HepG2 (cell line): Measurements from ENCODE around the gene NEU1. TPM values are rescaled to one million over a fixed set of nuclear protein-coding genes. Genes with fewer than 3 reads are reported as not detected.
A peak's percentile ranks its signal among the peaks of the same experiment; 100 is the strongest.

Experiments used
- ARID2 ChIP-seq: sonication (generic); formaldehyde crosslinking; IDR thresholded peaks from 2 replicates; pipeline ENCODE4 v1.8.1; 2022; ENCODE audit warnings: mild to moderate bottlenecking, missing genetic modification reagents, borderline replicate concordance
- BCL6 ChIP-seq: IDR thresholded peaks from 2 replicates; pipeline ENCODE4 v1.6.1; 2016; ENCODE audit warnings: missing genetic modification reagents, missing compliant biosample characterization
- FOXA1 ChIP-seq, 2 experiments: fragments of 450-650 bp in 1 of 2; sonication (generic) in 1 of 2; formaldehyde crosslinking in 1 of 2; IDR thresholded peaks; 2 replicates each; pipeline versions ENCODE4 v1.4.0 to v1.6.1; 2016 to 2020; ENCODE audit warnings: missing genetic modification reagents in 1 of 2
- HOXA9 ChIP-seq: sonication (generic); formaldehyde crosslinking; IDR thresholded peaks from 2 replicates; pipeline ENCODE4 v1.8.1; 2022; ENCODE audit warnings: missing genetic modification reagents, mild to moderate bottlenecking, moderate library complexity, borderline replicate concordance
- KLF13 ChIP-seq: sonication (generic); formaldehyde crosslinking; IDR thresholded peaks from 2 replicates; pipeline ENCODE4 v1.4.0; 2020; ENCODE audit warnings: mild to moderate bottlenecking, missing genetic modification reagents
- MAFG ChIP-seq: sonication (generic); formaldehyde crosslinking; IDR thresholded peaks from 2 replicates; pipeline ENCODE4 v1.5.1; 2020; ENCODE audit warnings: mild to moderate bottlenecking, missing genetic modification reagents
- MTA1 ChIP-seq: sonication (generic); formaldehyde crosslinking; IDR thresholded peaks from 2 replicates; pipeline ENCODE4 v1.4.0; 2020; ENCODE audit warnings: missing genetic modification reagents, mild to moderate bottlenecking, borderline replicate concordance
- MYC ChIP-seq: sonication (generic); formaldehyde crosslinking; IDR thresholded peaks from 2 replicates; pipeline ENCODE4 v1.9.0; 2021; ENCODE audit warnings: missing genetic modification reagents, borderline replicate concordance
- THAP11 ChIP-seq: IDR thresholded peaks from 2 replicates; pipeline ENCODE4 v1.6.1; 2016; ENCODE audit warnings: missing biosample characterization, missing genetic modification reagents
- TOPORS ChIP-seq: sonication (generic); formaldehyde crosslinking; IDR thresholded peaks from 2 replicates; pipeline ENCODE4 v1.8.0; 2023; ENCODE audit warnings: mild to moderate bottlenecking, missing genetic modification reagents
- TRIM24 ChIP-seq: sonication (generic); formaldehyde crosslinking; IDR thresholded peaks from 2 replicates; pipeline ENCODE4 v1.8.0; 2022; ENCODE audit warnings: mild to moderate bottlenecking, missing genetic modification reagents
- ZFP90 ChIP-seq: sonication (generic); formaldehyde crosslinking; IDR thresholded peaks from 2 replicates; pipeline ENCODE4 v1.8.0; 2022; ENCODE audit warnings: missing genetic modification reagents, mild to moderate bottlenecking, inconsistent platforms, borderline replicate concordance
- ZNF264 ChIP-seq: sonication (generic); formaldehyde crosslinking; IDR thresholded peaks from 2 replicates; pipeline ENCODE4 v1.4.0; 2020; ENCODE audit warnings: missing genetic modification reagents
- ZNF557 ChIP-seq: sonication (generic); formaldehyde crosslinking; IDR thresholded peaks from 2 replicates; pipeline ENCODE4 v1.4.0; 2020; ENCODE audit warnings: missing genetic modification reagents
- ZNF660 ChIP-seq: sonication (generic); formaldehyde crosslinking; IDR thresholded peaks from 2 replicates; pipeline ENCODE4 v1.5.1; 2020; ENCODE audit warnings: mild to moderate bottlenecking, low read depth, missing genetic modification reagents, borderline replicate concordance
- ZNF766 ChIP-seq: sonication (generic); formaldehyde crosslinking; IDR thresholded peaks from 2 replicates; pipeline ENCODE4 v1.5.0; 2020; ENCODE audit warnings: missing genetic modification reagents, borderline replicate concordance
- ZNF788 ChIP-seq: sonication (generic); formaldehyde crosslinking; IDR thresholded peaks from 2 replicates; pipeline ENCODE4 v1.5.0; 2020; ENCODE audit warnings: mild to moderate bottlenecking, missing genetic modification reagents, borderline replicate concordance
- polyA plus RNA-seq, 8 experiments: library from polyadenylated mRNA; depleted of rRNA in 3 of 8; stranded (reverse) in 7 of 8; unstranded in 1 of 8; fragments of >200 nt; fragmentation: Illumina TruSeq in 4 of 8; extraction: Trizol in 4 of 8; gene quantifications; 2 replicates each; pipeline versions ENCODE4 v1.2.1 to v1.2.3, GENCODE V29; 2011 to 2016; ENCODE audit warnings: low read depth in 4 of 8, missing spikeins in 1 of 8, mixed read lengths in 1 of 8; ENCODE audit not compliant: insufficient read depth in 1 of 8
- total RNA-seq, 5 experiments: library from RNA; depleted of rRNA; stranded (reverse); fragments of >200 nt; fragmentation: Illumina TruSeq; extraction: Trizol; gene quantifications; 2 replicates each; pipeline ENCODE4 v1.2.3, GENCODE V29; 2016; ENCODE audit warnings: low read depth in 1 of 5
- TF ChIP-seq, protein P1 (sequence below): sonication (generic); formaldehyde crosslinking; IDR thresholded peaks from 2 replicates; pipeline ENCODE4 v1.4.0; 2020; ENCODE audit warnings: missing genetic modification reagents
- TF ChIP-seq, protein P2 (sequence below): IDR thresholded peaks from 2 replicates; pipeline ENCODE4 v1.6.1; 2016; ENCODE audit warnings: low read depth, borderline replicate concordance
- TF ChIP-seq, protein P3 (sequence below): sonication (generic); formaldehyde crosslinking; IDR thresholded peaks from 2 replicates; pipeline ENCODE4 v1.8.0; 2022; ENCODE audit warnings: low read depth, missing genetic modification reagents

NEU1 gene
- total and polyA plus RNA-seq, 2 of the 13 experiments (the other 11 are each of a cell fraction or from before 2014, with no cell fraction given) = 215 to 297 TPM

DNA sequence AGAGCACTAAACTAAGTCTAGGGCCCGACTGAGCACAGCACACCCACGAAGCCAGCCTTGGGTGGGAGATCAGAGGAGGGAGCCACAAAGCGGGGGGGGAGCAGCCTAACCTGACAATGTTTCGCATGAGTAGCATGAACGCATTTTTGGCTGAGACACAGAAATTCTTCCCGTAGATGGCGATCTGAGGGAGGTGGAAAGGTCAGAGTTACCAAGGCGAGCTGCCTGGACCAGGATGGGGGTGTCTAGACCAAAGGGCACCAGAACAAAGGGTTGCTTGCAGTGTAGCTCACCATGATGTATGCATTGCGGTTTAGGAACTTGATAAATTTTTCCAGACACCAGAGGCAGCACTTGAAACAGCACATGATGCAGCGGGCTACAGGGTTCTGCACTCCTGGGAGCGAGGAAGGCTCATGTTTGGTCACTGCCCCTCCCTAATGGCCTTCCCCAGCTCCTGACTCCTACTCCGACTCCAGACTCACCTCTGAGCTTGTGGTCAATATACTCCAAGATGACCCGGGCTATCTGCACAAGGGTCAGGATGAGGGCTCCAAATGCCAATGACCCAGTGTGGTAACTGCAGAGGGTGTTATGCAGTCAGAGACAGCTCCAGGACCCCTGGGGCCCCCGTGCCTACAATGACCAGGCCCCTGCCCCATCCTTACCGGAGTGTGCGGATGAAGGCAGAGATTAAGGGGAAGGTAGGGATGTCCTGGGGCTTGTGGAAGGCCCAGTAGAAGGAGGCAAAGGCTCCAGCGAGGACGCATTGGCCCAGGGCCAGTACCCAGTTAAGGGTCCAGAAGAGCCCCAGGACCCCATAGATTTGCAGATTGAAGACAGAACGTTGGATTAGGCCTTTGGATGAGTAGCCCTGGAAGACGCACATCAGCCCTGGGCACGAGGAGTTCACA lies 2.8 kb upstream of the NEU1 start (continued):
- TF ChIP-seq, protein P1, sequence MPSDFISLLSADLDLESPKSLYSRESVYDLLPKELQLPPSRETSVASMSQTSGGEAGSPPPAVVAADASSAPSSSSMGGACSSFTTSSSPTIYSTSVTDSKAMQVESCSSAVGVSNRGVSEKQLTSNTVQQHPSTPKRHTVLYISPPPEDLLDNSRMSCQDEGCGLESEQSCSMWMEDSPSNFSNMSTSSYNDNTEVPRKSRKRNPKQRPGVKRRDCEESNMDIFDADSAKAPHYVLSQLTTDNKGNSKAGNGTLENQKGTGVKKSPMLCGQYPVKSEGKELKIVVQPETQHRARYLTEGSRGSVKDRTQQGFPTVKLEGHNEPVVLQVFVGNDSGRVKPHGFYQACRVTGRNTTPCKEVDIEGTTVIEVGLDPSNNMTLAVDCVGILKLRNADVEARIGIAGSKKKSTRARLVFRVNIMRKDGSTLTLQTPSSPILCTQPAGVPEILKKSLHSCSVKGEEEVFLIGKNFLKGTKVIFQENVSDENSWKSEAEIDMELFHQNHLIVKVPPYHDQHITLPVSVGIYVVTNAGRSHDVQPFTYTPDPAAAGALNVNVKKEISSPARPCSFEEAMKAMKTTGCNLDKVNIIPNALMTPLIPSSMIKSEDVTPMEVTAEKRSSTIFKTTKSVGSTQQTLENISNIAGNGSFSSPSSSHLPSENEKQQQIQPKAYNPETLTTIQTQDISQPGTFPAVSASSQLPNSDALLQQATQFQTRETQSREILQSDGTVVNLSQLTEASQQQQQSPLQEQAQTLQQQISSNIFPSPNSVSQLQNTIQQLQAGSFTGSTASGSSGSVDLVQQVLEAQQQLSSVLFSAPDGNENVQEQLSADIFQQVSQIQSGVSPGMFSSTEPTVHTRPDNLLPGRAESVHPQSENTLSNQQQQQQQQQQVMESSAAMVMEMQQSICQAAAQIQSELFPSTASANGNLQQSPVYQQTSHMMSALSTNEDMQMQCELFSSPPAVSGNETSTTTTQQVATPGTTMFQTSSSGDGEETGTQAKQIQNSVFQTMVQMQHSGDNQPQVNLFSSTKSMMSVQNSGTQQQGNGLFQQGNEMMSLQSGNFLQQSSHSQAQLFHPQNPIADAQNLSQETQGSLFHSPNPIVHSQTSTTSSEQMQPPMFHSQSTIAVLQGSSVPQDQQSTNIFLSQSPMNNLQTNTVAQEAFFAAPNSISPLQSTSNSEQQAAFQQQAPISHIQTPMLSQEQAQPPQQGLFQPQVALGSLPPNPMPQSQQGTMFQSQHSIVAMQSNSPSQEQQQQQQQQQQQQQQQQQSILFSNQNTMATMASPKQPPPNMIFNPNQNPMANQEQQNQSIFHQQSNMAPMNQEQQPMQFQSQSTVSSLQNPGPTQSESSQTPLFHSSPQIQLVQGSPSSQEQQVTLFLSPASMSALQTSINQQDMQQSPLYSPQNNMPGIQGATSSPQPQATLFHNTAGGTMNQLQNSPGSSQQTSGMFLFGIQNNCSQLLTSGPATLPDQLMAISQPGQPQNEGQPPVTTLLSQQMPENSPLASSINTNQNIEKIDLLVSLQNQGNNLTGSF = no peak
- TF ChIP-seq TOPORS (CRISPR knock-in tag) (0 out of 2 replicates have a peak, but pooled peaks have one; percentile 16), TRIM24 (CRISPR knock-in tag) (0 out of 2 replicates have a peak, but pooled peaks have one; percentile 65), ZNF788 (CRISPR knock-in tag) (peak; percentile 96), MTA1 (CRISPR knock-in tag) (peak; percentile 86), MYC (CRISPR knock-in tag) (peak; percentile 77), BCL6 (CRISPR knock-in tag) (peak; percentile 93), ARID2 (peak; percentile 38; the same call in 1 of the 2 replicates), MAFG (CRISPR knock-in tag) (no peak), ZNF264 (CRISPR knock-in tag) (peak; percentile 90), ZFP90 (peak; percentile 92), ZNF660 (CRISPR knock-in tag) (no peak), KLF13 (CRISPR knock-in tag) (no peak), THAP11 (CRISPR knock-in tag) (peak; percentile 84), FOXA1 (IDR thresholded peaks at IDR 0.05) (no peak), FOXA1 (CRISPR knock-in tag; IDR thresholded peaks at IDR 0.05) (peak; percentile 83), HOXA9 (CRISPR knock-in tag) (no peak), ZNF766 (CRISPR knock-in tag) (no peak), ZNF557 (CRISPR knock-in tag) (0 out of 2 replicates have a peak, but pooled peaks have one; percentile 42)
- TF ChIP-seq, protein P2, sequence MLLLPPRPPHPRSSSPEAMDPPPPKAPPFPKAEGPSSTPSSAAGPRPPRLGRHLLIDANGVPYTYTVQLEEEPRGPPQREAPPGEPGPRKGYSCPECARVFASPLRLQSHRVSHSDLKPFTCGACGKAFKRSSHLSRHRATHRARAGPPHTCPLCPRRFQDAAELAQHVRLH (CRISPR knock-in tag) = 0 out of 2 replicates have a peak, but pooled peaks have one; percentile 34
- TF ChIP-seq, protein P3, sequence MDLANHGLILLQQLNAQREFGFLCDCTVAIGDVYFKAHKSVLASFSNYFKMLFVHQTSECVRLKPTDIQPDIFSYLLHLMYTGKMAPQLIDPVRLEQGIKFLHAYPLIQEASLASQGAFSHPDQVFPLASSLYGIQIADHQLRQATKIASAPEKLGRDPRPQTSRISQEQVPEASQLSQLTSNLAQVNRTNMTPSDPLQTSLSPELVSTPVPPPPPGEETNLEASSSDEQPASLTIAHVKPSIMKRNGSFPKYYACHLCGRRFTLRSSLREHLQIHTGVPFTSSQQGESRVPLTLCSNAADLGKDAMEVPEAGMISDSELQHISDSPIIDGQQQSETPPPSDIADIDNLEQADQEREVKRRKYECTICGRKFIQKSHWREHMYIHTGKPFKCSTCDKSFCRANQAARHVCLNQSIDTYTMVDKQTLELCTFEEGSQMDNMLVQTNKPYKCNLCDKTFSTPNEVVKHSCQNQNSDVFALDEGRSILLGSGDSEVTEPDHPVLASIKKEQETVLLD = 0 out of 2 replicates have a peak, but pooled peaks have one; percentile 2
